ENCODE measurements around the gene CAMTA1.

DNA sequence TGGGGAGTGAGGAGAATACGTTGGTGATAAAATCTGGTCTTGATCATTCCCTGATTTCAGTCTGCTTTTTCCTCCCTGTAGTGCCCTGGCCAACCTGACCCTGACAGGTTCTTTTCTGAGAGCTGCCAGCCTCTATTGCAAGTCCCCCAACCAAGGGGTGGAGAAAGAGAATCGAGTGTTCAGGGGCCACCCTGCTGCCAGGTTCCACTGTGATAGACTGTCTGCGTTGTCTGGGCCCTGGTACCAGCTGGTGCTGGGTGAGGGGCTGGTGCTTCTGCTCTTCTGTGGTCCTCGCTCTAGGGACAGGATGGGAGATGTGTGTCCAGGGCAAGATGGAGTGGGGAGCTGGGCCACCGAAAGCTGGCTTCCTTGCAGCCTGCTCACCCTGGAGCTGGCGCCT is 214.6 kb downstream of the CAMTA1 start:
- TF ChIP-seq, protein P1, sequence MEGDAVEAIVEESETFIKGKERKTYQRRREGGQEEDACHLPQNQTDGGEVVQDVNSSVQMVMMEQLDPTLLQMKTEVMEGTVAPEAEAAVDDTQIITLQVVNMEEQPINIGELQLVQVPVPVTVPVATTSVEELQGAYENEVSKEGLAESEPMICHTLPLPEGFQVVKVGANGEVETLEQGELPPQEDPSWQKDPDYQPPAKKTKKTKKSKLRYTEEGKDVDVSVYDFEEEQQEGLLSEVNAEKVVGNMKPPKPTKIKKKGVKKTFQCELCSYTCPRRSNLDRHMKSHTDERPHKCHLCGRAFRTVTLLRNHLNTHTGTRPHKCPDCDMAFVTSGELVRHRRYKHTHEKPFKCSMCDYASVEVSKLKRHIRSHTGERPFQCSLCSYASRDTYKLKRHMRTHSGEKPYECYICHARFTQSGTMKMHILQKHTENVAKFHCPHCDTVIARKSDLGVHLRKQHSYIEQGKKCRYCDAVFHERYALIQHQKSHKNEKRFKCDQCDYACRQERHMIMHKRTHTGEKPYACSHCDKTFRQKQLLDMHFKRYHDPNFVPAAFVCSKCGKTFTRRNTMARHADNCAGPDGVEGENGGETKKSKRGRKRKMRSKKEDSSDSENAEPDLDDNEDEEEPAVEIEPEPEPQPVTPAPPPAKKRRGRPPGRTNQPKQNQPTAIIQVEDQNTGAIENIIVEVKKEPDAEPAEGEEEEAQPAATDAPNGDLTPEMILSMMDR (IDR thresholded peaks at IDR 0.05; ENCODE audit: insufficient read depth, low read length, poor library complexity, severe bottlenecking): no peak
- TF ChIP-seq EZH2phosphoT487 (conservative IDR thresholded peaks at IDR 0.05; ENCODE audit: low read length): no peak

All from SU-DHL-6 (cell line).